CD14-positive monocyte (primary cell): ENCODE data around the gene RPA3. TPM values are rescaled to one million over a fixed set of nuclear protein-coding genes. Genes with fewer than 3 reads are reported as not detected.

Experiments
- DNase-seq, 3 donors: peaks; one replicate each; pipeline ENCODE4 v3.0.0-alpha.2; 2011 to 2022
- H2AFZ ChIP-seq: 2 replicates; pipeline ENCODE4 v1.6.0; 2012; ENCODE audit warnings: mild to moderate bottlenecking, low read depth, low read length, inconsistent platforms; ENCODE audit not compliant: insufficient read depth, poor library complexity, severe bottlenecking
- H3K27ac ChIP-seq, 2 donors: 1 replicate in 1 of 2; 2 replicates in 1 of 2; pipeline ENCODE4 v1.5.1; 2012 to 2013; ENCODE audit warnings: low read length in 2 of 2, control low read depth in 1 of 2, inconsistent platforms in 1 of 2, low read depth in 1 of 2, mild to moderate bottlenecking in 1 of 2
- H3K27me3 ChIP-seq, 2 donors: one replicate each; pipeline versions ENCODE4 v1.6.0 to v1.6.1; 2011 to 2013; ENCODE audit warnings: low read length in 2 of 2; ENCODE audit not compliant: control insufficient read depth in 2 of 2, insufficient read depth in 2 of 2
- H3K36me3 ChIP-seq, 2 donors: replicated peaks in 1 of 2; 1 replicate in 1 of 2; 2 replicates in 1 of 2; pipeline versions ENCODE4 v1.5.1 to v1.6.1; 2012 to 2013; ENCODE audit warnings: low read length in 2 of 2, control low read depth in 1 of 2, inconsistent platforms in 1 of 2, mild to moderate bottlenecking in 1 of 2; ENCODE audit not compliant: insufficient read depth in 2 of 2, control insufficient read depth in 1 of 2
- H3K4me1 ChIP-seq, 2 donors: 1 replicate in 1 of 2; 2 replicates in 1 of 2; pipeline versions ENCODE4 v1.5.1 to v1.6.1; 2012 to 2013; ENCODE audit warnings: low read length in 2 of 2, control low read depth in 1 of 2, inconsistent platforms in 1 of 2, mild to moderate bottlenecking in 1 of 2, moderate library complexity in 1 of 2; ENCODE audit not compliant: insufficient read depth in 2 of 2, control insufficient read depth in 1 of 2
- H3K4me2 ChIP-seq: replicated peaks from 2 replicates; pipeline ENCODE3; 2012; ENCODE audit warnings: low read length, moderate library complexity, mild to moderate bottlenecking; ENCODE audit not compliant: poor library complexity, severe bottlenecking; ENCODE audit errors: extremely low read depth
- H3K4me3 ChIP-seq, 3 experiments: fragments of 200-600 bp in 1 of 3; sonication (generic) in 1 of 3; replicated peaks in 1 of 3; 1 replicate in 2 of 3; 2 replicates in 1 of 3; pipeline ENCODE4 v1.5.1; 2011 to 2013; ENCODE audit warnings: low read length in 3 of 3, mild to moderate bottlenecking in 3 of 3, control low read depth in 2 of 3, low read depth in 2 of 3, inconsistent platforms in 1 of 3, moderate library complexity in 1 of 3
- H3K79me2 ChIP-seq: 2 replicates; pipeline ENCODE4 v1.6.0; 2012; ENCODE audit warnings: mild to moderate bottlenecking, control low read depth, inconsistent platforms, low read length, moderate library complexity; ENCODE audit not compliant: insufficient read depth
- H3K9ac ChIP-seq: 2 replicates; pipeline ENCODE4 v1.6.0; 2017; ENCODE audit warnings: low read length, mild to moderate bottlenecking; ENCODE audit not compliant: insufficient read depth, poor library complexity, severe bottlenecking
- H3K9me3 ChIP-seq, 2 donors: replicated peaks in 1 of 2; 1 replicate in 1 of 2; 2 replicates in 1 of 2; pipeline versions ENCODE4 v1.5.1 to v1.6.1; 2012 to 2013; ENCODE audit warnings: low read length in 2 of 2, control low read depth in 1 of 2; ENCODE audit not compliant: control insufficient read depth in 1 of 2, insufficient read depth in 1 of 2
- H4K20me1 ChIP-seq: 2 replicates; pipeline ENCODE4 v1.6.0; 2012; ENCODE audit warnings: mild to moderate bottlenecking, low read length, control low read depth, moderate library complexity; ENCODE audit not compliant: insufficient read depth
- H3K27ac Mint-ChIP-seq, 7 donors: one replicate each; pipeline ENCODE4 v1.8.0; 2020; ENCODE audit warnings: mild to moderate bottlenecking in 7 of 7, mixed read lengths in 7 of 7, moderate library complexity in 6 of 7, inconsistent platforms in 2 of 7
- H3K27me3 Mint-ChIP-seq, 3 donors: one replicate each; pipeline ENCODE4 v1.8.0; 2021 to 2022; ENCODE audit warnings: low read depth in 3 of 3, mild to moderate bottlenecking in 3 of 3, mixed read lengths in 3 of 3, moderate library complexity in 3 of 3, inconsistent platforms in 1 of 3
- H3K36me3 Mint-ChIP-seq, 2 donors: one replicate each; pipeline ENCODE4 v1.8.0; 2020; ENCODE audit warnings: mixed read lengths in 2 of 2, inconsistent platforms in 1 of 2, mild to moderate bottlenecking in 1 of 2
- H3K4me1 Mint-ChIP-seq: one replicate; pipeline ENCODE4 v1.8.0; 2020; ENCODE audit warnings: mild to moderate bottlenecking, mixed read lengths
- H3K4me3 Mint-ChIP-seq, 2 donors: one replicate each; pipeline ENCODE4 v1.8.0; 2020; ENCODE audit warnings: mild to moderate bottlenecking in 2 of 2, mixed read lengths in 2 of 2, moderate library complexity in 1 of 2
- H3K9me3 Mint-ChIP-seq, 7 donors: one replicate each; pipeline ENCODE4 v1.8.0; 2020 to 2022; ENCODE audit warnings: mixed read lengths in 7 of 7, mild to moderate bottlenecking in 6 of 7, moderate library complexity in 6 of 7, inconsistent platforms in 2 of 7
- WGBS: methylation state at CpG from one replicate; pipeline ENCODE4 v1.1.5; 2013; ENCODE audit warnings: missing lambda C conversion rate; ENCODE audit not compliant: insufficient coverage; 5-methylcytosine and 5-hydroxymethylcytosine counted together
- intact Hi-C, 2 donors: fragments of 100-400 bp; cut with micrococcal nuclease; formaldehyde crosslinking; loops; one replicate each; pipeline versions ENCODE4 v1.15.0 to v1.15.1; 2023
- polyA plus RNA-seq, 3 donors: library from polyadenylated mRNA; depleted of rRNA in 1 of 3; unstranded in 2 of 3; stranded (reverse) in 1 of 3; fragments of 300-500 nt in 2 of 3; fragments of >200 nt in 1 of 3; fragmentation: Illumina TruSeq in 2 of 3; gene quantifications; 1 replicate in 2 of 3; 2 replicates in 1 of 3; pipeline ENCODE4 v1.2.3, GENCODE V29; 2012 to 2021
- TF ChIP-seq, protein P1 (sequence below): fragments of 200-600 bp; IDR thresholded peaks from one replicate; pipeline ENCODE4 v1.8.0; 2022; ENCODE audit warnings: antibody characterized with exemption, mild to moderate bottlenecking

The RPA3 gene
- polyA plus RNA-seq, 3 donors: 6.2 to 50.5 (median 44.7) TPM

DNA sequence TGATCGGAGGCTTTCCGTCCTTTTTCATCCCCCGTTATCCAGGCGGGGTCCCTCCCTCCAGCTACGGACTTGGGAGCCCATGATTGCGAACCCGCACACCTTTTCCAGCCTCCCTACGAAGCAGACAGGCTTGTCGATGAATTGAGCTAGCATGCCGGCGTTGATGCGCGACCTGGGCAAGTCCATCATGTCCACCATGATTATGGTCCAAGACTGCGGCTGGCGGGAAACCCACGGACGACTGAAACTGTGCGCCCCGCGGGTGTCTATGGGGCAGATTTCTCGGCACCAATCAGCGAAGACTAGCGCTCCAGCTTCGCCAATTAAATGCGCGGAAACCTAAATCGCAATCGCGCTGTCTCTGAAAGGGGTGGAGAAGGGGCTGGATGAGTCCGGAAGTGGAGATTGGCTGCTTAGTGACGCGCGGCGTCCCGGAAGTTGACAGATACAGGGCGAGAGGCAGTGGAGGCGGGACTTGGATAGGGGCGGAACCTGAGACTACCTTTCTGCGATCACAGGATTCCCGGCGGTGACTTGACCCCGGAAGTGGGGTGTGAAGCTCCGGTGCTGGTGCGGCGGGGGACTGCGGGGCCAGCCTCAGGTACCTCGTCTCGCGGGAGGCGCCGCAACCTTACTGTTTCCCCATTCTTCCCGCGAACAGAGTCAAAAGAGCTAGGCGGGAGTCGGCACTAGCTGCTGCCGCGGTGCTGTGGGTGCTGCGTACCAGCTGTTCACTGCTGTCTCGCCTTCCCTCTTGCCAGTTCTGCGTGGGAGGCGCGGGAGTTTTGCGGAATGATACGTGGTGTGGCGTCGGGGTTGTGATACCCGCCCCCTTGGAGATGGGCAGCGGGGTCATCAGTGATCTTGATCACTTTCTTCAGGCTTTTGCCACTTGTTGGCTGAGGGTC, 77.9 kb downstream of the RPA3 start, which contains the start of gene UMAD1:
Gene UMAD1, plus strand, starts transcription at position 532 of the 908 bp plus-strand sequence. CDS start 32,620 bp downstream, outside the sequence.
- peaks cover 37% of the 10 kb centered on the region for H3K79me2 ChIP-seq
- peak within 1 kb of the TSS; percentile 78 for H3K9ac ChIP-seq
- H3K27ac ChIP-seq: peak within 1 kb of the TSS; percentile 70 to 90
- TF ChIP-seq, protein P1, sequence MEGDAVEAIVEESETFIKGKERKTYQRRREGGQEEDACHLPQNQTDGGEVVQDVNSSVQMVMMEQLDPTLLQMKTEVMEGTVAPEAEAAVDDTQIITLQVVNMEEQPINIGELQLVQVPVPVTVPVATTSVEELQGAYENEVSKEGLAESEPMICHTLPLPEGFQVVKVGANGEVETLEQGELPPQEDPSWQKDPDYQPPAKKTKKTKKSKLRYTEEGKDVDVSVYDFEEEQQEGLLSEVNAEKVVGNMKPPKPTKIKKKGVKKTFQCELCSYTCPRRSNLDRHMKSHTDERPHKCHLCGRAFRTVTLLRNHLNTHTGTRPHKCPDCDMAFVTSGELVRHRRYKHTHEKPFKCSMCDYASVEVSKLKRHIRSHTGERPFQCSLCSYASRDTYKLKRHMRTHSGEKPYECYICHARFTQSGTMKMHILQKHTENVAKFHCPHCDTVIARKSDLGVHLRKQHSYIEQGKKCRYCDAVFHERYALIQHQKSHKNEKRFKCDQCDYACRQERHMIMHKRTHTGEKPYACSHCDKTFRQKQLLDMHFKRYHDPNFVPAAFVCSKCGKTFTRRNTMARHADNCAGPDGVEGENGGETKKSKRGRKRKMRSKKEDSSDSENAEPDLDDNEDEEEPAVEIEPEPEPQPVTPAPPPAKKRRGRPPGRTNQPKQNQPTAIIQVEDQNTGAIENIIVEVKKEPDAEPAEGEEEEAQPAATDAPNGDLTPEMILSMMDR: no peak
- peak within 1 kb of the TSS; percentile 74 to 92 (median 78) for H3K4me3 ChIP-seq
- Mint-ChIP-seq H3K36me3 (peaks cover 11 to 20% of the 10 kb centered on the region in 2 donors), H3K4me1 (peaks cover 24% of the 10 kb centered on the region), H3K9me3 (peaks cover 0 to 5% (median 0%) of the 10 kb centered on the region in 7 donors), H3K4me3 (peak within 1 kb of the TSS; percentile 94 to 98), H3K27me3 (peaks cover 0 to 2% (median 0%) of the 10 kb centered on the region in 3 donors), H3K27ac (peak within 1 kb of the TSS; percentile 94 to 98 (median 97))
- no peaks in the 10 kb centered on the region for H3K9me3 ChIP-seq
- peaks cover 17 to 20% of the 10 kb centered on the region in 2 donors for H3K4me1 ChIP-seq
- peak within 1 kb of the TSS; percentile 88 for H3K4me2 ChIP-seq
- peak within 1 kb of the TSS; percentile 97 for H2AFZ ChIP-seq
- peak; percentile 97 to 98 (median 98) for DNase-seq
- intact Hi-C loops: loop anchor here (2.0 to 10.0 kb wide), 2 partner anchors 76 to 328 kb away; partner anchors contain the start of genes GLCCI1 (in 2 of the 2) and MIOS (in 2 of the 2)
- under 1% methylated on average over 63 of the region's 68 CpGs for WGBS
- H3K36me3 ChIP-seq: peaks cover 4 to 15% of the 10 kb centered on the region in 2 donors
- no peaks in the 10 kb centered on the region for H3K27me3 ChIP-seq
- H4K20me1 ChIP-seq: no peaks in the 10 kb centered on the region

DNA sequence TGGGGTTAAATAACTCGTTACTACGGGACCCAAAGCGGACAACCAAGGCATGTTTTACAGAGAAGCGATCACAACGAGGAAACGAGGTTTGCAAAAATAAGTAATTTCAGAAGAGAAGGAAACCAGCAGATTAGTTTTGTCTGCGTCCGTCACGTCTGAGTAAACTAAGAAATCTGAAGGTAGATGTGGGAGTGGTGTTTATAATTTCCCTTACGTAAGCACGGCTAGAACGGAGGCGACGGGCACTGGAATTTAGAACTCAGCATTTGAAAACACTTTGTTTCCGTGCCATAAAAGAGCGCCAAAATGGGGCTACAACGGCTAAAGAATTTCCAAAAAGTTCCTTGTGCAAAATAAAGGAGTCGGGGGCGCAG, 78.6 kb downstream of the RPA3 start:
- Histone ChIP-seq H3K4me2 (peak overlapping the region; percentile 88), H3K27me3 (no peaks in the 10 kb centered on the region), H2AFZ (peak overlapping the region; percentile 97), H3K4me3 (peak overlapping the region; percentile 74 to 92 (median 78)), H3K27ac (peak overlapping the region; percentile 70 to 90), H3K4me1 (peaks cover 17 to 20% of the 10 kb centered on the region in 2 donors), H4K20me1 (no peaks in the 10 kb centered on the region), H3K79me2 (peaks cover 34% of the 10 kb centered on the region), H3K9me3 (no peaks in the 10 kb centered on the region), H3K9ac (peak overlapping the region; percentile 78), H3K36me3 (peaks cover 8 to 16% of the 10 kb centered on the region in 2 donors)
- peaks cover 11 to 20% of the 10 kb centered on the region in 2 donors for H3K36me3 Mint-ChIP-seq
- peak overlapping the region; percentile 94 to 98 (median 97) for H3K27ac Mint-ChIP-seq
- TF ChIP-seq, protein P1: no peak
- intact Hi-C loops: loop anchor here (2.0 to 10.0 kb wide), 2 partner anchors 75 to 329 kb away; partner anchors contain the start of genes GLCCI1 (in 2 of the 2) and MIOS (in 2 of the 2)
- WGBS: 0% methylated on average over 16 of the region's 19 CpGs
- DNase-seq: peak in 1 of 3 donors; percentile 6
- peaks cover 24% of the 10 kb centered on the region for H3K4me1 Mint-ChIP-seq
- H3K9me3 Mint-ChIP-seq: peaks cover 0 to 5% (median 0%) of the 10 kb centered on the region in 7 donors
- H3K4me3 Mint-ChIP-seq: peak overlapping the region; percentile 94 to 98
- peaks cover 0 to 2% (median 0%) of the 10 kb centered on the region in 3 donors for H3K27me3 Mint-ChIP-seq
